CD4-positive, alpha-beta T cell treated with Interleukin-4 for 1 hour (primary cell): ENCODE measurements around the gene CCDC71.

Source experiments
- DNase-seq, 2 donors: peaks; one replicate each; pipeline ENCODE4 v3.0.0-alpha.2; 2020 to 2022

CCDC71 gene

GRCh38 chr3:49165771-49166751 is at the start of gene CCDC71:
Gene CCDC71, minus strand, starts transcription at chr3:49166331. Its CDS starts 2,123 bp downstream, at chr3:49164208.
- peak; percentile 82 to 83 for DNase-seq

GRCh38 chr3:49213998-49214397 is 47.9 kb upstream of the CCDC71 start:
- DNase-seq, result no peak

GRCh38 chr3:49213541-49213943 is 47.4 kb upstream of the CCDC71 start:
- DNase-seq, result no peak

GRCh38 chr3:49199900-49200281 is 33.8 kb upstream of the CCDC71 start:
- DNase-seq, result no peak

GRCh38 chr3:49199239-49199899 is 33.2 kb upstream of the CCDC71 start:
- DNase-seq, result no peak

GRCh38 chr3:49198611-49199230 is 32.6 kb upstream of the CCDC71 start:
- no peak for DNase-seq

- DNase-seq, result no peak
These were observed 32.0 kb upstream of the CCDC71 start for GRCh38 chr3:49198161-49198560.

- DNase-seq, result no peak
These were observed 25.6 kb upstream of the CCDC71 start for GRCh38 chr3:49191741-49192140.

GRCh38 chr3:49183873-49184272 is 17.7 kb upstream of the CCDC71 start:
- no peak for DNase-seq

- no peak for DNase-seq
These were observed 16.6 kb upstream of the CCDC71 start for GRCh38 chr3:49182682-49183081.

GRCh38 chr3:49181351-49181750 is 15.2 kb upstream of the CCDC71 start:
- DNase-seq, result no peak

GRCh38 chr3:49180116-49180515 is 14.0 kb upstream of the CCDC71 start:
- no peak for DNase-seq

- DNase-seq, result no peak
These were observed 10.9 kb upstream of the CCDC71 start for GRCh38 chr3:49177073-49177472.

- no peak for DNase-seq
These were observed 9.4 kb upstream of the CCDC71 start for GRCh38 chr3:49175530-49175929.

GRCh38 chr3:49174397-49174985 is 8.4 kb upstream of the CCDC71 start:
- DNase-seq, result no peak

- no peak for DNase-seq
These were observed 7.7 kb upstream of the CCDC71 start for GRCh38 chr3:49173792-49174170.

- DNase-seq, result no peak
These were observed 7.1 kb upstream of the CCDC71 start for GRCh38 chr3:49173116-49173791.

GRCh38 chr3:49172551-49173041 is 6.5 kb upstream of the CCDC71 start:
- DNase-seq, result no peak

GRCh38 chr3:49171775-49172500 is 5.8 kb upstream of the CCDC71 start:
- DNase-seq, result no peak

- DNase-seq, result peak; percentile 78 to 79
These were observed 5.1 kb upstream of the CCDC71 start, which contains the start of gene KLHDC8B for GRCh38 chr3:49171119-49171774. Gene KLHDC8B, plus strand, starts transcription at chr3:49171598. Its CDS starts 1,172 bp downstream, at chr3:49172770.

GRCh38 chr3:49170744-49171118 is 4.6 kb upstream of the CCDC71 start:
- DNase-seq, result no peak
